ENCODE data around the gene EHBP1.
"Not testable (repeated sequence)": the region's sequence is repeated elsewhere in the genome, so short reads cannot be mapped to it uniquely, and the experiment has no call there.

EHBP1 gene

DNA sequence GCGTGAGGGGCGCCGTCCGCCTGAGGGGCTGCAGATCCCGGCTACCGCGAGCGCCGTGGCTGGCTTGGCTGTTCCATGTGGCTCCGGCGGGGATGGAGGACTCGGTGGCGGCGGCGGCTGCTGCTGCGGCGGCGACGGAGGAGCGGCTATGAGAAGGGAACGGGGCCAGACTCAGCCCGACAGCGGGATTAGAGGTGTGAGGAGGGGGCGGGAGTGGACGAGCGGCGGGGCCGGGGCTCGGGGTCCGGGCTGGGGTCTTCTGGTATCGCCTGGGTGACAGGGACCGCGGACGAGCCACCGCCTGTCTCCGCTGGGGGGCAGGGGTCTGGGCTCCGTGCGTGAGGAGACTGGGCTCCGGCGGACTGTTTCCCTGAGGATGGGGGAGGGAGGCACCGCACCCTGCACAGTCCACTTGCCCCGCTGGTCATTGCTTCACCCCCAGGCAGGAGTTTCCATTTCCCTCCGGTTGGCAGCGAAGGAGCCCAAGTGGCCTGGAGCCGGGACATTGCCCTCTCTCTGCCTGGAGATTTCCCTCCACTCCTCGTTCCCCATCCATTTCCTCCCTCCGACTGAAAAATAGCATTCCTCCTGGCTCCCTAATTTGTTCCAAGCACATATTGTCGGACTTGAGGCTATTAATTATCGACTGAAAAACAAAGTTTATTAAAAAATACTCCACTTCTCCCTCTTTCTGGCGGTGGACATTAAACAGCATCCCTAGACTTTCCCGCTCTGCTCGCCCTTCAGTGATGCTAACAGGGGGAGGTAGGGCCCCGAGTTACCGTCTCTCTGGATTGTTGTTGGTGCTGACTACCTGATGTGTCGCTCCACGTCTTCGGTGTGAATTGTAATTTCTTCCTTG, 577 bp downstream of the EHBP1 start:
- peak; percentile 83 for DNase-seq (ENCODE audit: low spot score)

DNA sequence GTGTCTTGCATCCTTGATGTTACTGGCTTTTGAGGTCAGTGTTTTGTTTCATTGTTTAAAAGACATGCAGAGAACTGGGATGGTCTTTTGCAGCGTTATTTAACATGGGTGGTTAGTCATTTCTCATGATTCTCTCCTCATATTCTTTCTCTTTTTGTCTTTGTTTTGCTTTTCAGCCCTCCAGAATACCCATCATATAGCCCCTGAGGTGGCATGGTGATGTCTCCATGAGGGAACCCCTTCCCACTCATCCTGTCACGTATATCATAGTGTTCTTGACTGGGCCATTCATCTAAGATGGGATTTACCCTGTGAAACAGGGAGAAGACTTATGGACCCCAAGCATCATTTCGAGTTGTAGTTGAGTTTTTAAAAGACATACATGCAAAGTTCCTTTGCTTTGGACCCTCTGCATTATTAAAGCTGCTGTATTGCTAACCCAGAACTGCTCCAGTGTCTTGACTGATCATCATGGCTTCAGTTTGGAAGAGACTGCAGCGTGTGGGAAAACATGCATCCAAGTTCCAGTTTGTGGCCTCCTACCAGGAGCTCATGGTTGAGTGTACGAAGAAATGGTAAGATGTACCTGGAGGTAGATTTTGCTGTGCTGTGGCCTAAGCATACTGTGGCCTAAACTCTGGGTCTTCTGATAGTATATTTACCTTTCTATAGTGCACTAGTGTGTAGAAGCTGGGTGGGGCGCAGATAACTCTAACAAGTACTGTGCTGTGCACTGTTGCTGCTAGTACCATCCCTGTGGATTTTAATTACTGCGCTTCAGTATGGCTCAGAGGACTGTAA, 1.4 kb downstream of the EHBP1 start:
- no peak for DNase-seq (ENCODE audit: low spot score)

DNA sequence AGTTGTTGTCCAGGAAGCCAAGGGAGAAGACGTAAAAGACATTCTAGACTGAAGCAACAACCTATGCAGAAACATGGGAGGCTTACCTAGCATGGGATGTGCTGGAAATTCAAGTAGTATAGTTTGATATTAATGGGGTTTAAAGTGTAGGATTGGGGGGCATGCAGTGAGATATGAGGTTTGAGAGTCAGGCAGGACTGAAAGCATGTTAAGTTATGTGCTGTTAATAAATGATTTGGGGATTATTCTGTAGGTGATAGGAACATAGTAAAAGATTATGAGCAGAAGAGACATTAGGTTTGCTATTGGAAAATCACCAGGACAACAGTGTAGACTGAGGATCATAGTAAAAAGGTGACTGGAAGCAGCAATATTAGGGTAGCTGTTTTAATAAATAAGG, 3.2 kb downstream of the EHBP1 start:
- DNase-seq (ENCODE audit: low spot score), result no peak

DNA sequence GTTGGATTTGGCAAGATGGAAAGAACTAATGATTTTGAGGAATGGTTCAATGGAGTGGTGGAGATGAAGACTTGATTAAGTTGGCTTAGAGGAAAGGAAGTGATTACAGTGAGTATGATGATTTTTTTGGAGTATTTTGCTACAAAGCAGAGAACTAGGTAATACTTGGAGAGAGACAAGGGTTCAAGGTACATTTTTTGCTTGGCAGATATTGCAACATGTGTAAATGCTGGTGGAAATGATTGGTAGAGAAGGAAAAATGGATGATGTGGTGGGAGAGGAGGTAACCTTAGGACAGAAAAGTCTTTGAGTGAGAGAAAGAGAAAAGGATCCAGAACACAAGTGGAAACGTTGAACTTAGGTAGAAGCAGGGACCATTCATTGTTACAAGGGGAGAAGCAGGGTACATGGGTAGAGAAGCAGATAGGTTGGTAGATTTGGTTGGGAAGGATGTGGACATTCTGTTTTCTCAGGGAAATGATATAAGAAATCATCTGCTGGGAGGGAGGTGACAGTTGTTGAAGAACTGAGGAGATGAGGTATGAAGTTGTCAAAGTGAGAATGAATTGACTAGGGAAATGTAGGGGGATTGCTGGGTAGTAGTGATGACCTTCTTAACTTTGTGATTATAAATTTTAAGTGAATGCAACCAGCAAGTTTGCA, 6.5 kb downstream of the EHBP1 start:
- no peak for DNase-seq (ENCODE audit: low spot score)

DNA sequence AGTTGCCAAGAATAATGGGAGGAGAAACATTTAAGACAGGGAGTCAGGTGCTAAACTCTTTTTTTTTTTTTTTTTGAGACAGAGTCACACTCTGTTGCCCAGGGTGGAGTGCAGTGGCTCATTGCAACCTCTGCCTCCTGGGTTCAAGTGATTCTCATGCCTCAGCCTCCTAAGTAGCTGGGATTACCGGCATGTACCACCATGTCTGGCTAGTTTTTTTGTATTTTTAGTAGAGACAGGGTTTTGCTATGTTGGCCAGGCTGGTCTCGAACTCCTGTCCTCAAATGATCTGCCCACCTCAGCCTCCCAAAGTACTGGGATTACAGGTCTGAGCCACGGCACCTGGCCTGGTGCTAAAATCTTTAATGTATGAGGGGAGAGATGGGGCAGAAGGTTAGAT, 7.7 kb downstream of the EHBP1 start:
- not testable (repeated sequence) for DNase-seq (ENCODE audit: low spot score)

DNA sequence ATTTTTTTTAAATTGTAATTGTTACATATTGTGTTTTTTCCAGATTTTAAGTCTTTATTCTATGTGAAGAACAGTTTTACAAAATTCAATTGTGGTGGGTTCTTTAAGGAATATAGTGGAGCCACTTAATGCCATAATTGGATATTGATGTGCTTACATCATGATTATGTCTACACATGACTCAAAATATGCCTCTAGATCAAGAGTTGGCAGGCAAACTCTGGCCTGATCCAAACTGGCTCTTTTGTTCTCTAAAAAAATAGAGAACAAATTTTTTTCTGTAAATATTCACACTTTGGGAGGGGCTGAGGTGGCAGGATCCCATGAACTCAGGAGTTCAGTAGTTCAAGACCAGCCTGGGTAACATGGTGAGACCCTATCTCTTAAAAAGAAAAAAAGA, 8.3 kb downstream of the EHBP1 start:
- no peak for DNase-seq (ENCODE audit: low spot score)

DNA sequence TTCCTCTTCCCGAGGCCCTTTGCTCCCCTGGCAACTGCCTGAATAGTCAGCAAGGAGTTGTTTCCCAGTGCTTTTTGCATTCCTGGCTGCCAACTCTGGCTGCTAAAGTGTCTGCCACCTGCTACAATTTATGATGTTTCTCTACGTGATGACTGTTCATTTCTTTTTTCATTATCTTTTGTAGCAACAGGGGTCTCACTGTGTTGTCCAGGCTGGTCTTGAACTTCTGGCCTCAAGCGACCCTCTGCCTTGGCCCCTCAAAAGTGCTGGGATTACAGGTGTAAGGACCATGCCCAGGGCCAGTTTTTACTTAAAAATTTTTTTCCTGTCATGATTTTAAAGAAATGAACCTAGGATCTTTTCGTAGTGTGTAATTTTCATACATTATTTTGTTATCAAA, 11.3 kb downstream of the EHBP1 start:
- DNase-seq (ENCODE audit: low spot score), result no peak

DNA sequence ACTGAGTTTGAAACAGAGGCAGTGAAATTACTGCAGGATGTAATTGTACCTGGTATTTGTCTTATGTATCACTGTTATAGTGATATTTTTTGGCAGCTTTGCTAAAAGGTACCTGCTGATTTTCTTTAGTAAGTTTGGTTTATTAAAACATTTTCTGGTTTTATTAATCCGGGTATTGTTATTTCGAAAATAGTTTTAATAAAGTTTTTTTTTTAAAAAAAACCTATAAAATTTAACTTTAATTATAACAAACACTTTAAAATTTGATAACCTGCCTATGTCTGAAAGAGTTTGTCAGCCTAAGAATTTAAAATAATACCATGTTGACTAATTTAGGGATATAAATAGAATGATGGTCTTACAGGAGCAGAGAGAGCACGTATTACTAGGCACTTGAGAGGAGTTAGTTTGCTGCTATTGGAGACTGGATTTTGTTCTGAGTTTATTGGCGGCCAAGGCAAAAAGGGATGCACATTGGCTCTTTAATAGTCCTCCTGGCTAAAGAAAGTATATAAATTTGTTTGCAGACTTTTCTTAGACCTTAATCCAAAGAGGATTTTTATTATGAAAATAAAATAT, 12.1 kb downstream of the EHBP1 start:
- no peak for DNase-seq (ENCODE audit: low spot score)

DNA sequence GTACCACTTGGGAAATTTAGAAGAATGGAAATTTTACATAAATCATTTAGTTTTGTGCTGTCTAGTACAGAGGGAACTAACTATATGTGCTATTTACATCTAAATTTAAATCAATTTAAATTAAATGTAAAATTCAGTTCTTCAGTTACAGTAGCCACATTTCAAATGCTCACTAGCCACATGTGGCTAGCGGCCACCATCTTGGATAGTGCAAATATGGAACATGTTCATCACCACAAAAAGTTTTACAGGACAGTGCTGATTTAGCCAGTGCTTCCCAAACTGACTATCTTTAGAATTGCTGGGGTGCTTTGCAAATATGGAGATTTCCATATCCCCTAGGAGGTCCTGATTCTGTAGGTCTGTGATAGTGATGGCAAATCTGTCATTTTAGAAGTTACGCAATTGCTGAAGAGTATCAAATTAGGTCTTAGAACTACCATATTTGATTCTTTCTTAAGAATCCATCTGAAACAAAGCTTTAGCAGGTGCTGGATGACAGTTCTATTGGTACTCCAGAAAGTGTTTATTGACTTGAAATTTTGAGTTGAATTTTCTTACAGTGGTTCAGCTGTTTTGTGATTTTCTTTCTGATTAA, 12.8 kb downstream of the EHBP1 start:
- DNase-seq (ENCODE audit: low spot score), result no peak

DNA sequence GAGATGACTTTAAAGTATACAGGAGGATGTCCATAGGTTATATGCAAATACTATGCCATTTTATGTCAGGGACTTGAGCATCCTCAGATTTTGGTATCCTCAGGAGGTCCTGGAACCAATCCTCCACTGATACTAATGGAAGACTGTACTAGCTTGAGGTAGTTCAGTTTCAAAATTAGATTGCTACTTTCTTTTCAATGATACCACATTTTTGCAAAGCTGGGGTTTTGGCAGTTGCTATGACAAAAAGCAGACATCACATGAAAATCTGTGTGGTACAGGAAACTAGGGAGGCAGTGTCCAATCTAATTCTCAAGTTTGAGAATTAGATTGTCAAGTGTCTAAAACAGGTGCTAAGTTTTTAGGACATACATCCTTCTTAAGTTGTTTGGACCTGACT, 14.2 kb downstream of the EHBP1 start:
- no peak for DNase-seq (ENCODE audit: low spot score)

DNA sequence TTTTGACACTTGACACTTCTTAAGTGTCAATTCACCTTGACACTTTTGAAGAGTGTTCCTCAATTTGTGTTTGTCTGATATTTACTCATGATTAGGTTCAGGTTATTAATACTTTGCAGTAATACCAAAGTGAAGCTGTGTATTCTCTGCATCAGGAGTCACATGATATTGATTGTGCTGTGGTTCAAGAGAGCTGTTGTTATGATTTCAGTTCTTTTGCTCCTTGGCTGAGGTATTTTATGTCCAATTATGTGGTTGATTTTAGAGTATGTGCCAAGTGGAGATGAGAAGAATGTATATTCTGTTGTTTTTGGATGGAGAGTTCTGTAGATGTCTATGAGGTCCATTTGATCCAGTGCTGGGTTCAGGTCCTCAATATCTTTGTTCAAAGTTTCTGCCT, 17.2 kb downstream of the EHBP1 start:
- no peak for DNase-seq (ENCODE audit: low spot score)

DNA sequence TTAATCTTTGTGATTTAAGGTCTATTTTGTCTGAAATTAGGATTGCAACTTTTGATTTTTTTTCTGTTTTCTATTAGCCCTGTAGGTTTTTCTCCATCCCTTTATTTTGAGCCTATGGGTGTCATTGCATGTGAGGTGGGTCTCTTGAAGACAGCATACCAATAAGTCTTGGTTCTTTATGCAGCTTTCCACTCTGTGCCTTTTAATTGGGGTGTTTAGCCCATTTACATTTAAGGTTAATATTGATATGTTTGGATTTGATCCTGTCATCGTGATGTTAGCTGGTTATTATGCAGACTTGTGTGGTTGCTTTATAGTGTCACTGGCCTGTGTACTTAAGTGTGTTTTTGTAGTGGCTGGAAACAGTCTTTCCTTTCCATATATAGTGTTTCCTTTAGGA, 17.7 kb downstream of the EHBP1 start:
- DNase-seq (ENCODE audit: low spot score), result no peak

DNA sequence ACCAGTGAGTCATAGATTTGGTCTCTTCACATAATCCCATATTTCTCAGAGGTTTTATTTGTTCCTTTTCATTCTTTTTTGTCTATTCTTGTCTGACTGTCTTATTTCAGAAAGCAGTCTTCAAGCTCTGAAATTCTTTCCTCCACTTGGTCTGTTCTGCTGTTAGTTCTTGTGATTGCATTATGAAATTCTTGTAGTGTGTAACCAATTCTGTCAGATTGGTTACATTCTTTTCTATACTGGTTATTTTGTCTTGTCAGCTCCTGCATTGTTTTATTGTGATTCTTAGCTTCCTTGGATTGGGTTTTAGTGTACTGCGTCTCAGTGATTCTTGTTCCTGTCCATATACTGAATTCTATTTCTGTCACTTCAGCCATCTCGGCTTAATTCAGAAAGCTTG, 18.6 kb downstream of the EHBP1 start:
- DNase-seq (ENCODE audit: low spot score), result no peak

DNA sequence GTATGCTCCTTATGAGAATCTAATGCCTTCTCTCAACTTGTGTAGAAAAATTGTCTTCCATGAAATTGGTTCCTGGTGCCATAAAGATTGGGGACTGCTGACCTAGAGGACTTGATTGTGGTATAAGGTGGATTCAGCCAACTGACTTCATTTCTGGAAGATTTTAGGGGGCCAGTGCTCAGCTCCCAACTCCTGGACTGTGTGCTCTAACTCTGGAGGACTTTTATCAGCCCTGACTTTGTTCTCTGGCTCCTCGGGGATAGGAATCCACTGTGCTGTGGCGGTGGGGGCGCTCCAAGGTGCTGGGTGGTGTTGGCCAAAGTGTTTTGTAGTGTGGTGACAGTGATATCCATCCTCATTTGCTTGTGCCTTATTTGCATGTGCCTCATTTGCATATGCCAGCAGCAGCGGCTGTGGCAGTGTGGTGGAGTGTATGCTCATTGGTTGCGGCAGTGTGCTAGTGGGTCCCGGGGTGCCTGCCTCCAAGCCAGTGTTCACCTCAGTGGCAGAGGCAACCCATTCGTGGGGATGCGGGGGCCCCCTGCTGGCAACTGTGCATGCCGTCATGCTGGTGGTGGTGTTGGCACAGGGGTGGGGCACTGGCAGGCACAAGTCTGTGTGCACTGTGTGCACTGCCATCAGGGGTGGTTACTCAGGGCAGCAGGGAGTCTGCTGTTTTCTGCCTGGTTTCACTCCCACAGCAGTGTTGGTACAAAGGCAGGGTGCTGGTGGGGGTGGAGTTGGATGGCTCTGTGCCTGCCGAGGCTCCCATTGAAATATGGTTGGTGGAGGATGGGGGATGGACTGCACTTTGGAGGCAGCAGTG, 19.6 kb downstream of the EHBP1 start:
- no peak for DNase-seq (ENCODE audit: low spot score)

DNA sequence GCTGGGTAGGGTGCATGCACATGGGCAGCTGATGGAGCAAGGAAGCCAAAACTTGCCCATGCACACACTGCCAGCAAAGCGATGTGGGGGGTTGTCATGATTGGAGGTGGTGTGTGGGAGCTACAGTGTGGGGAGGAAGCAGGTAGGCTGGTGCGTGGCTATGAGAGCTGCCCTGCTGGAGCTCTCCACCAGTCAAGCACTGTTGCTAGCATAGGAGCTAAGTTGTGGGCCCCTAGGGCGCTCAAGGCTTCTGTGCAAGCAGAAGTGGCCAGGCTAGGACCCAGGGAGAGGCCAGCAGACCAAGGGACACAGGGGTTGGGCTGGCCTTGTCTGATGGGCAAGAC, 20.2 kb downstream of the EHBP1 start:
- DNase-seq (ENCODE audit: low spot score), result no peak

DNA sequence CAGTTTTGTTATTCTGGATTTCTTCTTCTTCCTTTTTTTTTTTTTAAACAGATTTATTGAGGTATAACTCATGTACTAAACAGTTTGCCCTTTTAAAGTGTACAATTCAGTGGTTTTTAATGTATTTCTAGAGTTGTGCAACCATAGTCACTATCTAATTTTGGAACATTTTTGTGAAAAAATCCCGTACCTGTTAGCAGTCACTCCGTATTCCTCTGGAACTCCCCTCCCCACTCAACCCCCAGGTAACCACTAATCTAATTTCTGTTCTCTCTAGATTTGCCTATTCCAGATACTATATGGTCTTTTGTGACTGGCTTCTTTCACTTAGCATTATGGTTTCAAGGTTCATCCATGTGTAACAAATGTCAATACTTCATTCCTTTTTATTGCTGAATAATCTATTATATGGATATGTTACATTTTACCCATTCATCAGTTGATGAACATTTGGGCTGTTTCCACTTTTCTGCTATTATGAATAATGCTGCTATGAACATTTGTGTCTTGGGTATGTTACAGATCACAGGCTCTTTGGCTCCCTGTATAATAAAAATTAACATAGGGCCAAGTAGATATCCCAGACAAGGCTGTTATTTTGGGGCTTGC, 21.9 kb downstream of the EHBP1 start:
- no peak for DNase-seq (ENCODE audit: low spot score)

DNA sequence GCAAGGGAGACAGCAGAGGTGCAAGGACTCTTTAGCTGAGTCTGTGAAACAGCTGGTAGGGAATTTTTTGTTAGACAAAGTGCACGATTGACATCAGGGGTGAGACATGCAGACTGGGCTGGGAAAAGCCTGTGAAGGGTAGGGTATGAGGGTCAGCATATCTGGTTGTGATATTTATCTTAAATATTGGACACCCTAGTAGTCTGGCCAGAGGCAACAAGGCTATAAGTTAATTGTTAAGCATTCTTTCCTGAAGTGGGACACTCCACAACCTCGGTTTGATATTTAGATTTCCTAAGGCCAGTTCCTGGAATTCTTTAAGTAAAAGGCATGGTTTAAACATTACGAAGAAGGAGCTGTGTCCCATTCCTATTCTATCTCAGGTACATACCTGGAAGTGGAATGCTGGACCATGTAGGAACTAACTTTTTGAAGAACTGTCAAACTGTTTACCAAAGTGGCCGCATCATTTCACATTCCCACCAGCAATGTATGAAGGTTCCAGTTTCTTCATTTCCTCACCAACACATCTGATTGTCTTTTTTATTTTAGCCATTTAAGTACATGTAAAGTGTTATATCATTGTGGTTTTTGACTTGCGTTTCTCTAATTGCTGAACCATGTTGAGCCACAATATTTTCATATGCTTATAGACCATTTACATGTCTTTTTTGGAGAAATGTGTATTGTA, 22.5 kb downstream of the EHBP1 start:
- DNase-seq (ENCODE audit: low spot score), result no peak

DNA sequence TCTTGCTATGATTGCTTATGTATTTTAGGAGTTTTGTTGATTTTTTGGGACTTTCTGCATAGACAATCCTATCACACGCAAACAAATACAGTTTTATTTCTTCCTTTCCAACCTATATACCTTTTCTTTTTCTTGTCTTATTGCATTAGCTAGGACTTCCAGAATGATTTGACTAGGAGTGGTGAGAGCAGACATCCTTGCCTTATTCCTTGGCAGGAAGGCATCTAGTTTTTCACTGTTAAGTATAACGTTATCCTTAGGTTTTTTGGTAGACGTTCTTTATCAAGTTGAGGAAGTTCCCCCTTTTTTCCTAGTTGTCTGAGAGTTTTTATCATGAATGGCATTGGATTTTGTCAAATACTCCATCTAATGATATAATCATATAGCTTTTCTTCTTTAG, 25.8 kb downstream of the EHBP1 start:
- DNase-seq (ENCODE audit: low spot score), result no peak

DNA sequence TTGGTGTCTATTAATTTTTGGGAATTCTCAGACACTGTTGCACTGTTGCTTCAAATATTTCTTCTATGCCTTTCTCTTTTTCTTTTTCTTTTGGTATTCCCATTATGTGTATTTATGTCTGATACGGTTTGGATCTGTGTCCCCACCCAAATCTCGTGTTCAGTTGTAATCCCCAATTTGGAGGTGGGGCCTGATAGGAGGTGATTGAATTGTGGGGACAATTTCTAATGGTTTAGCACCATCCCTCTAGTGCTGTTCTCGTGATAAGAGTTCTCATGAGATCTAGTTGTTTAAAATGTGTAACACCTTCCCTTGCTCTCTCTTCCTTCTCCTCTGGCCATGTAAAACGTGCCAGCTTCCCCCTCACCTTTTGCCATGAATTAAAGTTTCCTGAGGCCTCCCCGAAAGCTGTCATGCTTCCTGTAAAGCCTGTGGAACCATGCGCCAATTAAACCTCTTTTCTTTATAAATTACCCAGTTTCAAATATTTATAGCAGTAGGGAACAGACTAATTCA, 26.8 kb downstream of the EHBP1 start:
- DNase-seq (ENCODE audit: low spot score), result no peak

DNA sequence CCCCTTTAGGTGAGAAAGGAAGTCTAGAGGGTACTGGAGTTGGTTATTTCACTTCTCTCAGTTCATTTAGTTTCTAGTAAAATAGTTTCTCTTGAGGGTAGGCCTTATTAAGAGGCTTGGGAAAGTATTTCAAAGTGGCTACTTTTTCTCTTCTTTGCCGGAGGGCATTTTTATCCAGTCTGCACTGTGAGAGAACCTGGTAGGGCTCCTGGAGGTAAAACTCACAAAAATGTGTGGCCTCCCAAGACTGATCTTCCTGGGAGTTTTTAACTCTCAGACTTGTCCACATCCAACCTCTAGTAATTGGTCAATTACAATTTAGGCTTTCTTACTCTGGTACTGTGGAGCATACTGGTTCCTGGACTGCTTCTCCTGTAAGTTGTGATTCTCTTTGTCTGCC, 28.0 kb downstream of the EHBP1 start:
- no peak for DNase-seq (ENCODE audit: low spot score)

All from left forelimb (tissue), 1 donor.